Medulla oblongata (tissue), 1 donor: ENCODE results near the gene HLF.

Source experiments
- DNase-seq: peaks from one replicate; pipeline ENCODE4 v3.0.0-alpha.2; 2015; ENCODE audit errors: extremely low spot score

HLF gene

DNA sequence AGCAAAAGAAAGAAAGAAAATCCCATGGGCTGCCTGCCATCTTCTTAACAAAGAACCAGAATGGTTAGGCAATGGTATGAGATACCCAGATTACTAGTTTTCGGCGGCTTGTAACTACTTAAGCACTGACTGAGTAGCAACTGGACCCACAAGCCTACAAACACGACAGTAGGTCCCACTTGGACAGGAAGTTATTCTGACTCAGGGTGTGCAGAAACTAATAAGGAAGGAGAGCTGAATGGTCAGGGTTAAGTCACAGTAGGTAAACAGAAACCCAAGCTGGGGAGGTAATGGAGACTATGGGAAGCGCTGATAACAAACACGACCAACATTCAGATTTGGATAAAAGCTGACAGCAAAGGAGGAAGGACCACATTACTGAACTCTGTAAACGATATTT, 10.4 kb upstream of the HLF start:
- no peak for DNase-seq

DNA sequence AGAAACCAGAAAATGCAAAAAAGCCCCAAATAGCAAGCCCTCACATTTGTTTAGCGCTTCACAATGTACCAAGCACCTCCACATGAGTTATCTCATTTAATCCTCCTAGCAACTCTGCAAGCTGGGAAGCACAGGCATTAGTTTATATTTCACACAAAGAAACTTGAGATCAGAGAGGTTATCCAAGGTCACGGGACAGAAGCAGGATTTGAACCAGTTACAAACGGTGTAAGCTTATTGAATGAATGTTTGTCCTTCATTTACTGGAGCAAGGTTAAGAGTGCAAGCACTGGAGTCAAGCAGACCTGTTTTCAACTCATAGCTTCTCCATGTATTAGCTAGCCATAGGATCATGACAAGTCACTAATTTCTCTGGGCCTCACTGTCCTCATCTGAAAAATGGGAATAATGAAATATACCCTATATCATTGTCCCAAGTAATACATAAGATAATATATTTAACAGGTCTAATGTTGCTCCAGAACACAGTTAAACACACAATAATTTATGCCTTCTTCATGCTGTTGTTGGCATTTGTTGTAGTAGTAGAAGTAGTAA, 6.1 kb upstream of the HLF start:
- DNase-seq = no peak

DNA sequence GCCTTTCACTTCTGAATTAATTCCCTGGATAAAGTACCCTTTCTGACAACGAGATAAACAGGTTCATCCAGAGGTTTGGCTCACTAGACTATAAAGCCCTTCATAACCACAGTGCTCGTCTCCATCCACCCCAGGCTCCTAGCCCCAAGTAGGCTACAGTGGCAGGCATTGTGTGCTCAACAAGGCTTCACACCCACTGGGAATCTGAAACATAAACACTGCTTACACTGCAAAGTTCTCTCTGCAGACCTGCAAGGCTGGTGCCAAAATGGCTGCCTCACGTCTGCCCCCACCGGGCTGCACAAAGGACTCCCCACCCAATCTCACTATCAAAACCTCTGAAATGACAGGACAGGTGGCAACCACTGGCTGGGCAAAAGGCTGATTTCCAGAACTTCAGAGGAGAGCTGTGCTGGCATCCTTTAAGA, 5.1 kb upstream of the HLF start:
- peak; percentile 5 for DNase-seq

DNA sequence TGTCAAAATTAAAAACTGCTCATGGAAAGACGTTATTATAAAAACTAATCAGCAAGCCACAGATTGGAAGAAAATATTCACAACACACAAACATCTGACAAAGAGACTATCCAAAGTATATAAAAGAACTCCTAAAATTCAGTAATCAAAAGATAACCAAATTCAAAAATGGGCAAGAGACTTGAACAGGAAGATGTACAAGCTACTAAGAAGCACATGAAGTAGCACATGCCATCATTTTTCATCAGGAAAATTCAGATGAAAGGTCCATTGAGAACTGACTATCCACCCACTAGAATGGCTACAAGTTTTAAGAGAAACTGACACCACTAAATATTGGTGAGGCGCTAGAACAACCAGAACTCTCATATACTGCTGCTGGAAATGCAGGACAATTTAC, 3.4 kb upstream of the HLF start:
- DNase-seq = no peak

DNA sequence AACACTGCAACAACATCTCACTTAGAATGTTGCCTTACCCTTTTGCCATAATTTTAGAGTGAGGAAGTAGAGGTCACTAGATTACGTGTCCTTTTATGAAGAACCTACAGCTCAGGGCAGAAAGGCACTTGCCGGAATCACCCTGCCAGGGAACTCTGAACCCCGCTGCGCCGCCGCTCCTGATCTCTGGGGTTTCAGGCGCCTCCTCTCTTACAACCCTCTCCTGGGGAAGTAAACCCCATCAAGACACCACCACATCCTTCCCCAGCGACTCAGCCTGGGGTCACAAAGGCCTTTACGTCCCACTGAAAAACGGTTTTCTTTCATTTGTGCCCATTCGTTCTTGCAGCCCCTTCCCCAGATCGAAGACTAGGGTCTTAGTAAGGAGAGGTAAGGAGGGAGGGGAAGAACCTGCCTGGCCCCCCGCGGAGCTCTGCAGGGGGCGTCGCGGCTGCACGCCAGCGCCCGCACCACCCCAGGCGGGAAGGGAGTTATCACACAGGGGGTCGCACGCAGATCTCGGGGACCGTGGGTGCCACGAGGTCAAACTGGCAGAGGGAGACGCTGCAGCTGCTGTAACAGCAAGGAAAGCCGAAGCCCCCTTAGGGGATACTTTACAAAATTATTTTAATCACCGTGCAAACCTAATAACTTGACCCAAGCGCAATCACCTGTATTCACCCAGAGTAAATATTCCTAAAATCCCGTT, 1.0 kb upstream of the HLF start:
- DNase-seq = no peak

DNA sequence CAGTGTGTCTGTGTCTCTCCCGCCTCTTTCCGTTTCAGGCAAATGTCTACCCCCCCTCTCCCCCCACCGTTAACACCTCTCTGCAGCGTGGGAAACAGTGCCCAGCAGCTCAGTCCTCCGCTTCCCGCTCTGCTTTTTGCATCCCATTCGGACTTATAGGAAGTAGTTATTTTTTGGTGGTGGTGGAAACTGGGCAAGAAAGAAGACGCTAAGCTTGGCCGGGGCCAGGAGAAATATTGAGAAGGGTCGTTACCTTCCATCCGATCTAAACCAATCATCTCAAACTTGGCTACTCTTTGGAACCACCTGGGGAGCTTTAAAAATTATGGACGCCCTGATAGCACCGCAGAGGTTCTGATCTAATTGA, 499 bp upstream of the HLF start:
- DNase-seq = peak; percentile 36

DNA sequence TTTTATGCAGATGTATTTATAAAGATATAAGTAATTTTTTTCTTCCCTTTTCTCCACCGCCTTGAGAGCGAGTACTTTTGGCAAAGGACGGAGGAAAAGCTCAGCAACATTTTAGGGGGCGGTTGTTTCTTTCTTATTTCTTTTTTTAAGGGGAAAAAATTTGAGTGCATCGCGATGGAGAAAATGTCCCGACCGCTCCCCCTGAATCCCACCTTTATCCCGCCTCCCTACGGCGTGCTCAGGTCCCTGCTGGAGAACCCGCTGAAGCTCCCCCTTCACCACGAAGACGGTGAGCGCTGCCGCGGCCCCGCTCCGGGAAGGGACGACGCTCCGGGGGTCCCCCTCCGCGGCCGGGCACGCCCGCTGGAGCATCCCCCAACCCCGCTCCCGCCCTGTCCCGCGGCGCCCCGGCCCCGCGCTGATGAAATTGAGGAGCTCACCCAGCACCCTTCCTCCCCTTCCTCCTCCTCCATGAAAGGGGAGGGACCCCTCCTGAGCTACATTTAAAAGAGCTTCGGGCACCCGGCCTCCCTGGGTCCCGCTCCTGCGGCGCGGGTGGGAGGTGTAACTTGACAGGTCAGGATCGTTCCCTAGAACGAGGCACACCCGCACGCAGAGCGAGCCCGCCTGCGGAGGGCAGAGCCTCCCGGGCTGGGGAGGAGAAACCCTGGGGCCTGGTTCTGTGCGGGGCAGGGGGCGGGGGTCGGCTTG, 706 bp downstream of the HLF start:
- peak; percentile 15 for DNase-seq

DNA sequence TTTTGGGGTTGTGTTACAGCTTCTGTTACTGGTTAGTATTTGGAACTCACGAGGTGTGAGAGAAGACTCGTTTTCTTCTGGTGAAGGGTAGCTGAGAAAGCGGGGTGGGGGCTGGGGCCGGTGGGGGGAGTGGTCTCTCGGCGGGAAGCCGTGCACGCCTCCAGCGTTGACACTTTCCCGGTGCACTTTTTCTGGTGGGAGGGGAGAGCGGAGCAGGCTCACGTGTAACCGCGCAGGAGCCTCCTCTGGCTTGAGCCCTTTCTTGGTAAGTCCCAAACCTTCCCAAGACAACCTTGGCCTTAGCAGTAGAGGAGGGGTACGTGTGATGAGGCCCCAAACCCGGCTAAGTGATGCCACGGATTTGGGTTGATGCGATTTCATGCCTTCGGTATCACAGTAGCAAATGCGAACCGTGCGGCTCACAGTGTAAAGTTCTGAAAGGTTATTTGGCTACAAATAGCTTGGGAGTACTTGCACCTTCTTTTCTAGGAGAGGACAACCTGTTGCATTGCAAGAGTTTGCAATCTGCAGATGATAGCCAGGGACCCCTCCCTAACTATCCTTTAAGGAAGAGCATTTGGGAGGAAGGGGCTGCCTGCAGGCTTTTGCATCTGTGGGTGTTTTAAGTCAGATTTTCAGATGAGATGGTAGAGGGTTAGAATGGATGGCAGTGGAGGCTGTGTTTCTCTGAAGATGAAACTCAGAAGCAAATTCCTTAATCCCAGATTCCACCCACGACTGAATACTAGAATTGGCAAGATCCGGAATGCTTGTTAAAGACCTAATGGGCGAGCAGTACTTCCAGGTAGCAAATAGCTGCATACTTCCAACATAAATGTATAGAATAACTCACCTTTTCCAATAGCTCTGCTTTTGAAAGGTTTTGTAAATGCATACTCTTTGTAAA, 1.5 kb downstream of the HLF start:
- DNase-seq = peak; percentile 23

DNA sequence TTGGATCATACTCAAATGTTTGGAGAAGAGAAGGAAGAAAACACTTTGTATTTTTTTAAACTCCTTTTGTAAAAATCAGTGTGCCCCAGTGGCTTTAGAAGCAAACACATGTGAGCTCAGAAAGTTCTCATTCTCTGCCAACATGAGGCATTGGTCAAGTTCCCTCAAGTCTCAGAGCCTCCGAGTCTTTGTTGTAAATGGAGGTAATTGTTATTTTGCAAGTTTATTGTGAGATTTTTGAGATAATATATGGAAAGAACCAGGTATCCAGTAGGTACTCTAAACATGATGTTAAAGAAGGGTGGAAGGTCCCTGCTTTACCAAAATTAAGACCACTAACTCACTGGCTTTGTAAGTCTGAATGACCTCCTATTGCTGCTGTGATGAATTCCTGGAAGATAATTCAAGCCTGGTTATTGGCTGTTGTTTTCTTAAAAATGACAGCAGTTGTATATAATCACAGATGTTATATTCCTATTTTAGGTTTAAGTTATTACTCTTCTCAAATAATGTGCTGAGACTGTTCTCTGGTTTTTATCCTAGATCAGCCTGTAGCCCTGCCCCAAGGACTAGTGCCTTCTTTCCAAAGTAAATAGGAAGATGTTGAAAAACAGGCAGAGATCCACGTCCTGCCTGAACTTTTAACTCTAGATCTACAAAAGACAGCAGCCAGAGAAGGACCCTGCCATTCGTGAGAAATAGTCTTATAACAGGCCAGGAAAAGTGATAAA, 2.4 kb downstream of the HLF start:
- DNase-seq = peak; percentile 33

DNA sequence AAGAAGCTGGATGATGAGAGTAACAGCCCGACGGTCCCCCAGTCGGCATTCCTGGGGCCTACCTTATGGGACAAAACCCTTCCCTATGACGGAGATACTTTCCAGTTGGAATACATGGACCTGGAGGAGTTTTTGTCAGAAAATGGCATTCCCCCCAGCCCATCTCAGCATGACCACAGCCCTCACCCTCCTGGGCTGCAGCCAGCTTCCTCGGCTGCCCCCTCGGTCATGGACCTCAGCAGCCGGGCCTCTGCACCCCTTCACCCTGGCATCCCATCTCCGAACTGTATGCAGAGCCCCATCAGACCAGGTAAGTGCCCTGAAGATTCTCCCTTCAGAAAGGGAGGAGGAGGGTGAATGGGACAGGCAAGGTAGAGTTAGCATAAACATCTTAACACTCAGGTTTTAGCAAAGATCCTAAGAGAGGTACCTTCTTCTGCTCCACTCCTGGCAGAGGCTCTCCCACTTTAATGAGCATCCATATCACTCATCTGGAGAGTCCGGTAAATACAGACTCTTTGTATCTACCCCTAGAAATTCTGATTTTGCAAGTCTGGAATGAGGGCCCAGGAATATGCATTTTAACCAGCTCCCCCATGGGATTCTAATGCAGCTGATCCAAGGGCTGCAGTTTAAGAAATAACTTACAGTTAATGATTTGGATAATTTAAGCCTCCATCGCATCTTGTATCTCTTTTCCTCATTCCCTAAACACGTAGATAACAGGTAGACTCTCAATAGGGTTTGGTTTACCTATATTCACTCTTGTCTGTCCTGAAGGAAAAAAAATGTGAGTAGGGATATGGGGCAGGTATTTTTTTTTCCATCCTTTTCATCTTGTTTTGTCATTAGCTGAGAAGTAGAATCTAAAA, 3.3 kb downstream of the HLF start:
- no peak for DNase-seq

DNA sequence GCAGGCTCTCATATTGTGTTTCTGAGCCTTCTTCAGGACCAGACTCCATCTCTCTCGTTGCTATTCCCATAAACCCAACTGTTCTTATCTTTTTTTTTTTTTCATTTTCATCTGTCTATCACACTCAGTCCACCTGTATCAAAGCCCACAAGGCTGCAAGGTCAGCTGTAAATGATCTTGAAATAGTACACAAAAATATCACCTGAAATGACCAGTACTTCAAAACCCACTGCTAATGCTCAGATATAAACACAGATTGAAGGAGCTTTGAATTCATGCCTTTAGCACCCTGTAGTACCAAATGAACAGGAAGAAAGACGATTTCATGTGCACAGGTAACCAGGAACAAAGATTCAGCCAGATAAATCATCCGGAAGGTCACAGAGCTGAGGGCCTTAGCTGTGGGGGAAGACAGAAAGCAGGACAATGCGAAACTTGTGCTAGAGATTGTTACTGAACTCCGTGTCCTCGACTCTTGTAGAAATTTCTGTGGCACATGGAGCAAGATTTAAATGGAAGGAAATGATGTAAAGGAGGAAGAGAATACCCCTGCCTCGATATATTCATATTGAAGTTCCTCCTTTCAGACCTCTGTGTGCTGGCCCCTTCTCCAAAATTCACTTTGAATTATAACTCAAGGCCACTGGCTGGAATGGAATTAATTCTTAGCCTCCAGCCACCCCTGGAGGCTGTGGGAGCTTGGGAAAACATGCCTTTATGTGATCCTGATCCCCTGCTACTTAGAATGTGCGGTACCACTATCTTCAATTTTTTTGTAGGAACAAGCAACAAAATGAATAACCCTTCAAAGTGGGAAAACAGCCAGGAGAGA, 4.1 kb downstream of the HLF start:
- DNase-seq = peak; percentile 15

DNA sequence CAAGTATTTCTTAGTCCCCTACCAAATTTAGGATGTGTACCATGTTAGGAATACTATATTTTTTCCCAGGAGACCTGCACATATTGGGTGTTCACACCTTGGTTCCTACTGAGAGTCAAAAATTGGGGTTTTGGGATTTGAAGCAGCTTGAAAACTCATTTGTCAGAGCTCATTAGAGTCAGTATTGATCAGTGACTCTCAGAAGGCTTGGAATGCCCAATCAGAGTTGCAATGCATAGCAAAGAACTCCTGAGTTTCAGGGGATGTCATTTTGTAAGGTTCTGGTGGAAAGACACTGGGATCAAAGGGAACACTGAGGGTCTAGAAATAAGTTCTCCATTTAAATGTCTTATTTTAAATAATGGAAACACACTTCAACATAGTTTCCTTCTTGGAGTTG, 5.1 kb downstream of the HLF start:
- DNase-seq = no peak

DNA sequence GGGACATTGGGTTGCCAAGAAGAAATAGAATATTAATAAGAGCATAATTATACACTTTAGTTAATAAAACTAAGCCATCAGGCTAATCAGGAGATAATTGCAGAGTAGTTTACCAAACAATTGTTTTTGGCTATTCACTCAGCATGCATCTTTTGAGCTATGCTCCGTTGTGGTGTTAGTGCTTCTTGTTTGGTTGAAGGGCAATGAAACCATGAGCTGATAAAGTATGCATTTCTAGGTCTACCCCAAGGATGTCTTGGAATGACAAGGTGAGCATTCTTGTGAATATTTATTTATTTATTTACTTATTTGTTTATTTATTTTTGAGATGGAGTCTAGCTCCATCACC, 6.4 kb downstream of the HLF start:
- DNase-seq = no peak

DNA sequence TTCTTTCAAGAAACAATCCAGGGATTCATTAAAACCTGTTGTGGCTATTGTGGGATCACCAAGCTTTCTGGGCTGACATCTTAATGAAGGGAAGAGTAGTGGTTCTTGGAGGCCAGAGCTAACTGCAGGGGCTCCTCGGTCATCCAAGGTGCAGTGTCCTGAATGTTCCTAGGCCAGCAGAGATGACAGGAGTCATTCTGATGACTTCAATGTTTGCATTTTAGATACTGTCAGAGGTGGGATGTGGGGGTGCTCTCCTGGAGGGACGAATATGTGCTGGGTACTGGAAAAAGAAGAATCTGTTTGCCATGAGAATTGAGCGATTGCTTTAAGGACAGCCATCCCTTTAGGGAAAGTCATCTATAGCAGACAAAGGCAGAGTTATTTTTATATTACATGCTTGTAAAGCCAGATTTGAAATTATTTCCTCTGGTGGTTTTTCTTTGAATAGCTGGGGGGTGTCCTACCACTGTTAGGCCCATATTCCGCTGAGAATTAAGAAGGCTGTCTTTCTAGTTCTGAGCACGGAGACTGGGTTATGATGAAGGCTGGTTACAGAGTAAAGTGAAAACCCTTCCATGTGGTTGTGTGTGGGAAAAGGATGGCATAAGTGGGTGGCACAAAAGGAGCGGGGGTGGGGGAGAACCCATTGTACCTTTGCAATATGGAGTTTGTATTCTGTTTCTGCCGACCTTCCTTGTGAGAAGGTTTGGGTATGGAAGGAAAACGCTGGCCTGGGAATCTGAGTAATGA, 7.4 kb downstream of the HLF start:
- no peak for DNase-seq

DNA sequence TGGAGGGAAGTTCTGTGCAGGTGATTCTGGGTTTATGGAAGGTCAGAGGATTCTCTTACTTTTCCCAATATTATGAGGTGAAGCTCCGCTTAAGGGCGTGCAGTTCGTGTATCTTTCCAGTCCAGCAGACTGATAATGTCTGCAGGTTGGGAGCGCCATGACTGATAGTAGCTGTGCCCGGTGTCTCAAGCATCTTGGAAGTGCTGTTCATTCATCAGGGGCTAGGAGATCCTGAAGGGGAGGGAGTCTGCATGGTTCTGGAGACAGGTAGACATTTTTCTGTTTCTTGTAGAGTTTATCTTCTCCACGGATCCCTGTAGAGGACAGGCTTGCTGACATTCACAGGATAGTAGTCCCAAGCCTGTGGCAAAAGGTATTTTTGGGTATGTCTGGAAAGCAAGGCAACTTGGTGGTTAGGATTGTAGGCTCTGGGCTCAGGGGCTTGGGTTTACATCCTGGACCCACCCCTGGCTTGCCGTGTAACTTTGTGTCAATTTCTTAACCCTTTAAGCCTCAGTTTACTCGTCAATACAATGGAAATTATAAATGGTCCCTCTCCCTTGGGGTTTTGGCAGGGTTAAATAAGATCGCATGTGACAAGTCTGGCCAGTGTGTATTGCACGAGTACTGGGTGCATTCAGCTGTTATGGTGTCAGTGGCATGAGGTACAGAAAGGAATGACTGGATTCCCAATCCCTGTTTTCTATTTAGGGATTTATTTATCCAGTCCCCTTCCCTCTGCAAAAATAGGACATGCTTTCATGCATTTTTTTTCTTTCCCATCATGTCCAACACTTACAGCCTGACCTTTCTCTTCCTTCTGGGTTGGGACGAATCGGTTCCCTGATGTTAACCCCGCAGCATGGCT, 8.2 kb downstream of the HLF start:
- DNase-seq = no peak

DNA sequence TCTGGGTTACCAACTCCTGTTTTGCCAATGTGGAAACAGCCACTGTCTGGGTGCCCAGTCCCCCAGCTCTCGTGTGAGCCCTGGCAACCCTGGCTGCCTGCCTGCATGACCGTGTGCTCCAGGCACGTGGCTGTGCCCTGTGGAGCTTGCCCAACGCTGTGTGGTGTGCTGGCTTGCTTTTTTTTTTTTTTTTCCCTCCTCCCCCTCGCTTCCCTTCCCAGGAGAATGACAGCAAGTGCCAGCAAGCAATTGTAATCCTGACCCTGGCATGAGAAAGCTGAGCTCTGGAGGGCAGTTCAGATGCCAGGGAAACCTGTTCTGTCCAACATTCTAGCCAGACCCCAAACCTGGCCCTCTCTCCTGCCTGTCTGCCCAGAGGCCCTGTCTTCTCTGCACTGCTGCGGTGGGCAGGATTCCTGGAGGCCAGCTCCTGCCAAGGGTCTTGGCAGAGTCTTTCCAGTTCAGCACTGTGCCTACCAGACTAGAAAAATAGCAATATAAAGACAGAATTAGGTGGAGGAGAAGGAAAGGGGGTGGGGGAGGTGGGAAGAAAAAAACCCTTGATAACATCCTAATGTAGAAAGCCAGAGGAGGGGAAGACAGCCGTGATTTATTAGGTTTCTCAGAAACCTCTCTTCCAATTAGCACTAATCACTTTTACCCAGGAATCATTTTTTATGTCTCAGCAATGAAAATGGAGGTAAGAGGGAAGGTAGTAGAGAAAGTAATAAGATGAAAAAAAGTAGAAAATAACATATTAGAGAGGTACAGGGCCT, 9.0 kb downstream of the HLF start:
- peak; percentile 87 for DNase-seq
